Retina (tissue), 1 donor: Measurements from ENCODE around the gene TM2D3.

ENCODE experiments used
- DNase-seq: peaks from one replicate; pipeline ENCODE4 v3.0.0-alpha.2; 2016

The TM2D3 gene

GRCh38 chr15:101620671-101621070 is 31.5 kb downstream of the TM2D3 start:
- DNase-seq = no peak

GRCh38 chr15:101619615-101619865 is 32.6 kb downstream of the TM2D3 start:
- DNase-seq = no peak

DNA sequence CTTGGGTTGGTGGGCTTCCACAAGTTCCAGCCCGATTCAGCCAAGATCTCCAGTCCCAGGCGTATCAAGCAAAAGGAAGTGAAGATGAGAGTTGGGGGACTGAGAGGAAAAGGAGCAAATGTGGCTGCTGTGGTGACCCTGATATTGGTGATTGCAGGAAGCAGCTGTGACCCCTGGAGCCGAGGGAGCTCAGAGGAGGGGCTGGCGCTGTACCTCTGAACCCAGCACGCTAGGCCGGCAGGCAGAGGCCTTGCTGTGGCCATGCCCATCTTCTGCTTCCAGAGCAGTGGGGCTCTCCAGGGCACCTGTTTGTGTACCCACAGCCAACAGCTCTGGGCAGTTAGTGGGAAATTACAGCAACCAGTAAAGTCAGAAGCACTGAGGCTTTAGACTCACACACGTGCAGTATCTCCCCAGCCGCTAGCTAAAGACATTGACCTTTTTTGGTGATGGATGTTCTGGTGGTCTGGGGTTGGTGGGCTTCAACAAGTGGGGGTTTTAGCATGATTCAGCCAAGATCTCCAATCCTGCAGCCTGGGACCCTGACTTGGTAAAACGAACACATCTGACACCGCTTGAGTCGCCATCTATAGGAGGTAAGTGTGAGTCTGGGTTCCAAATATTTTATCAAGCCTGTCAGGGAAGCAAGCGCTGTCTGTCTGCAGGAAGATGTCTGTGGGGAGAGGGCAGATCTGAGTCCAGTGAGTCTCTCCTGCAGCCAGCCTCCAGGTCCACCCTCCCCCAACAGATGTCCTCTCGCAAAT is 33.1 kb downstream of the TM2D3 start:
- no peak for DNase-seq

DNA sequence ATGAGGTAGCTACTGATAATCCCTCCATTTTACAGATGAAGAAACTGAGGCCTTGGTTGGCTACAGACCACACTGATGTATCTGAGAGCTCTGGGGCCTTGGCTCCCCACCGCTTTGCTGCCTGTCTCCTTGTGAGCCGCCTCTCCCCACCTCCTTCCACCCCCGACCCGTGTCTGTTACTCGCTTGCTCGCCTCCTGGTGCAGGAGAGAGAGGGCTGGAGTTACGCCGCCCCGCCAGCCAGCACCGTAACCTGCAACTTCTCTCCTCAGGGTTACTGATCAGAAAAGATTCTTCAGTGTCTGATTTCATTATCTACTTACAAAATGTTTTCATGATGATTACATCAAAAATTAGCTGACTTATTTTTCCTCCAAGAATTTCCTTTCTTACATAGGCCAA is 34.1 kb downstream of the TM2D3 start:
- no peak for DNase-seq

- DNase-seq = no peak
These were observed 34.7 kb downstream of the TM2D3 start for GRCh38 chr15:101617390-101617965.

DNA sequence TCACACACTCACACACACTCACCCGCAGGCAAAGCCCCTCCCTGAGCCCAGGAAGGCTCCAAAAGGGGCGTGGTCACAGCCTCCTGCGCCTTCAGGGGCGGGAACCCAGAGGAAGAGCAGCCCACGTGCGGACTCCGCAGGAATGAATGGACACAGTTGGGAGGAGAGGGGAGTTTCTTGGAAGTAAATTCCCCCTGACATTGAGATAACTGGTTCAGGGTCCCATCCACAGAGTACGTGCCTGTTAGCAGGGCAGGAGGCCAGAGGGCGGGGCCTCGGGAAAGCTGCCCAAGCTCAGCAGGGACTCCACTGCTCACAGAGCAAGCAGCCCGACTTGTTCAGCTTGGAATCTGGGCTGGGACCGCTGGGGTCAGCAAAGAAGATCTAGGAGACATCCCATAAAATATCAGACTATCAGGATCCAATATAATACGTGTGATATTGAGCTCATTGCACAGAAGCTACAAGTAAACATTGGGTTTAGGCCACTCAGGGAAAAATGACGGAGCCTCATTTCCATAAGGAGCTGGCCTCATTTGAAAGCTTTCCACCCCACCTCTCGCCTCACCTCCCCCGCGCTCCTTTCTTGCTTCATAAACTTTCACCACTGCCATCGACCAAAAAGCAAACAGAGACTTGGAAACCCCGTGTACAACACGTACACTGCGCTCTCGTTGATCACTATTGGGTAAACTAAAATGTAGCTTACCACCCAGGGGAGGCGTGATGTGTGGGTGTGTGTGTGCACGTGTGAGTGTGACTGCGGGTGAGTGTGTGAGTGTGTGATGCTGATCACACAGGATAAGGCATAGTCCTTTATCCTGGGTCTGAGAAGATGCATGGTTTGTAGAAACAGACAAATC is 36.0 kb downstream of the TM2D3 start:
- DNase-seq = peak; percentile 79

DNA sequence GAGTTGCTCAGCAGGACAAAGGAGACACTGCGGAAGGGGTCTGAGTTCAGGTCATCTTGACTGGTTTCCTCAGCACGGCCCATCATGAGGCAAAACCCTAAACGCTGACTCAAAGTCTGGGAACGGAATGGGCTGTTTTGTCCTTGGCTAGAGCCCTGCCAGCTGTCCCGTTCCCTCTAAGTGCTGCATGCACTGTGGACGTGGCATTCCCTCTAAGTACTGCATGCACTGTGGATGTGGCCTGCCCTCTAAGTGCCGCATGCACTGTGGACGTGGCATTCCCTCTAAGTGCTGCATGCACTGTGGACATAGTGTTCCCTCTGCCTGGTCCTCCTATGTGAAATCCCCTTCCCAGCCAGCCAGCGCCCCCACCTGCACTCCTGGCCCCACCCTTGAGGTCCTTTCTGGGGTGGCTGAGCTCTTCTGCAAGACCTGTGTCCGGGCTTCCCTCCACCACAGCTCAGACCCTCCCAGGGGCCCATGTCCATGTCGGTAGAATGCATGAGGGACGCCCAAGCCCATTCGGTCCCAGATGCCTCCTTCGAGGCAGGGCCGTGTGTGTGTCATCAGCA is 36.7 kb downstream of the TM2D3 start:
- DNase-seq = no peak

- DNase-seq = peak; percentile 42
These were observed 37.4 kb downstream of the TM2D3 start for GRCh38 chr15:101614761-101615160.

DNA sequence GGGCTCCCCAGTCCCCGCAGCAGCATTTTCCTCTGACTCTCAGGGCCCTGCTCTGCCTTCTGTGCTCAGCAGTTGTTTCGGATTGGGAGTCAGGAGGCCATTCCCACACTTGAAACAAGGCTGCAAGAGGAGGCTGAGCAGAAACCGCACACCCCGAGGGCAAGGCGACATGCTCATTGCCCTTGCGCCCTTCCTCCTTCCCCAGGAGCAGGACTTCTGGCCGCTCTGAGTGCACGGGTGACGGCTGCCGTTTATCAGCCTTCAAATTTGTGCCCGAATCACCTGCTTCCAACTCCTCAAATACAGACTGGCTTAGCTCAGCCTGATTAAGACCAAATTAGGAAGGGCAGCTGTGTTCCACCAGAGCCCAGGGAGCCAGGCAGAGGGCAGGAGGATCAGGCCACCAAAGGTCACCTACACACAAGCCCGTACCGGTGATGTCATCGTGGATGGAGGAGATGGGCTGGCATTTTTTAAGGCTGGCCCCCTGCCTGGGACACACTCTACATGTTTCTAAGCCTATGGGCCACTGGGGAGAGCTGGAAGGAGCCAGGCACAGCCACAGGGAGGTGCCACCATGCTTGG is 38.1 kb downstream of the TM2D3 start:
- peak; percentile 60 for DNase-seq

DNA sequence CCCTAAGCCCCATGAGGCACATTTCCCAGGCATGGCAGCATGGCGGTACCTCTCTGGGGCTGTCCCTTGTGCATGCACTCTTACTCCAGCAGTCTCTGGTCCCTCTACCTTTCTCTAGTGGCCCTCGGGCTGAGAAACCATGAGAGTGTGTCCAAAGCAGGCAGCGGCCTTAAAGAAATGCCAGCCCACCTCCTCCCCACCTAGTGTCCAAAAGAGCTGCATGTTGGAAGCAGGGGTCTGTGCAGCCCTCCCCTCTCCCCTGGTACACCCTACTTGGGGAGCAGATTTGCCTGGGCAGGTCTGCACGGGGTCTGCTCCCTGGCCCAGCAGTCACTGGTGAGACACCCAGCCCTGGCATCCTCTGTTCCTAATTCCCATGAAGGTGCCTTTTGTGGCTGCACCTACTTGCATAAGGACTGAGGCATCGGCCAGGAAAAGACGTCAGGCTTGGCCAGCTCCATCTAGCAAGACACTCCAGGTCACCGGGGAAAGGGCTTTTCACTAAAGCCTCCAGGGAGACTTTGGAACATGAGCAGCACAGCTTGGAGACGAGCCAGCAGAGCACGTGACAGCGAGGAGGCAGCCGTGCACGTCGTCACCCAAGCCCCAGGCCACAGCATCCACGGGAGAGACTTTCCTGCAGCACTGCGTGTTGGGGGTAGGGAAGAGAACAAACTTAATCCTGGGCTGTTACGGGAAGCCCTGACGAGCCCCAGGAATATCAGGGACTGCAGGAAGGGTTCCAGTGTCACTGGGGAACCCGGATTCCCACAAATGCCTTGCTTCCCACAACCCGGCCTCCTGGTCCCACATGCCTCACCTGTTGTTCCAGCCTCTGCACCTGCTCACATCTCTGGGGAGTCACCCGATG is 38.8 kb downstream of the TM2D3 start:
- peak; percentile 73 for DNase-seq

GRCh38 chr15:101612676-101613075 is 39.5 kb downstream of the TM2D3 start:
- no peak for DNase-seq

DNA sequence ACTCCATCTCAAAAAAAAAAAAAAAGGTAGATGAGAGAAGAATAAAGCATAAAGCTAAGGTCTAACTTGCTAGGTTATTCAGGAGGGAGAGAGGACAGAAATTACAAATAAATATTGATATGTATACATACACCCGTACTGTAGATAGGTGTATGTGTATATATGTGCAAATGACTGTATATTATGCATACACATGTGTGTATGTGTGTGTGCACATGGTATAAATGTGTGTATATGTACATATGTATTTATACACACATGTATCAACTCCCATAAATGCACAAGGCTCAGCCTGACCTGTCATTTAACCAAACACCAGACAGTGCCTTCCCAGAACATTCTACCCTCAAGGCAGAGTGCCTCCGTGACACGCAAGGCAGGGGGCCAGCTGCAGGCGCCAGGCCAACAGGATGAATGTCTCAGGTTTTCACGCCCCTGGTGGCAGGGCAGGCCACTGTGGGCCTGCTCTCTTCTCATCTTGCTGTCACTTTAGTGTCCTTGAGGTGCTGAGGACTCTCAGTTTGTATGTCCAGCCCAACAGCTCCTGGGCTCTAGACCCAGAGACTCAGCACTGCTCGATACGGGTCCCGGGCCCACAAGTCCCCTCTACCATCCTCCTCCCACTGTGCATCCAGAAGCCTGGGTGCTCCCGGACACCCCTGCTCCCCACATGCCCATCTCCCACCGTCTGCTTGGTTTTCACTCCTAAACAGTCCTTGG is 40.4 kb downstream of the TM2D3 start:
- DNase-seq = no peak

DNA sequence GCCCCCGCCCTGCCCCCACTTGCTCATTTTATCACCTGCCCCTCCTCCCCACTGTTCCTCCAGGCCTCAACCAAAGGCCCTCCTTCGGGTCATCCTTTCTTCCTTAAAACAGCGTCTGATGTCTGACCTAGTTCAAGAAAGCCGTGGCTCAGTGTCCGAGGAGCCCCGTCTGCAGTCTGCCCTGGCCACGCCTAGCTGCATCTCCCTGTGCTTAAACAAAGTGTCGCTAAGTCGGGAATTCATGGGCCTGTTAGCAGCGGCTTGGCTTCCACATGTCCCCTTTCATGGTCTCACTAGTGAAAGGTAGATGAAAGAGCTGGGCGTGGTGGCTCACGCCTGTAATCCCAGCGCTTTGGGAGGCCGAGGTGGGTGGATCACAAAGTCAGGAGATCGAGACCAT is 41.2 kb downstream of the TM2D3 start:
- DNase-seq = no peak

- DNase-seq = no peak
These were observed 41.6 kb downstream of the TM2D3 start for GRCh38 chr15:101610611-101611000.

DNA sequence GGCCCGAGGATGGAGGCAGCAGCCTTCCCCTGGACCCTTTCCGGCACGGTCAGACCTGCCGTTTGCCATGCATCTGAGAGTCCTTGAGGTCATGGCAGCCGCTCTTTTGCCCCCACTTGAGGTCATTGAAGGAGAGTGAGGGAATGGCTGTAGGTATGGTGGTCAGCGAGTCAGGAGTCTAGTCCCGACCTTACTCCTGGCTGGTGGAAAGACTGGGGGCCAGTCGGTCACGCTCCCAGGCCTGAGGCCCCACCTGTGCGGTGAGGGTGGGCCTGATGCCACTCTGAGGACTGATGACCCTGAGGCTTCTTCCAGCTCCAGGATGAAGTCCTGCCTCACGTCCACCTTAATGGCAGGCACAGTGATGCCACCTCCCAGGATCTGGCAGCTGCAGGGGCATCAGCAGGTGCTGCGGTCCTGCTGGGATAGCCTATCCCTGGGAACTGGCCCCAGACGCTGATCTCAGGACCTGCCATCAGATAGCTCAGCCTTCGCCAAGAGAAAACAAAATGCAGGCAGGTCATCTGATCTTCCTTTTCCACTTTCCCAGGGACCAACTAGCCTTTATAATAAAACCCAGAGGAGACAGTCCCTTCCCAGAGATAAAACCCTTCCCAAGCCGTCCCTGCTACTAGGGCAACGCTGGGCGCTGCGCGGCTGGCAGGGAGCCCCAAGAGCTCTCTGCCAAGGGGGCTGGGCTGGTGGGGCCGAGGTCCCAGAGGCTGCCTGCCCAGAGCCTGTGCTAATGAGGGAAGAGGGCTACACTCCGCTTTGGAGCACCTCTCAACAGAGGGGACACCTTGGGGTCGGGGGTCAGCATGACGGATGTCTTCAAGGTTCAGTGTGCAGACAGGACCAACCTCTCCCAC is 42.2 kb downstream of the TM2D3 start:
- DNase-seq = no peak

- no peak for DNase-seq
These were observed 44.0 kb downstream of the TM2D3 start for GRCh38 chr15:101608201-101608600.

DNA sequence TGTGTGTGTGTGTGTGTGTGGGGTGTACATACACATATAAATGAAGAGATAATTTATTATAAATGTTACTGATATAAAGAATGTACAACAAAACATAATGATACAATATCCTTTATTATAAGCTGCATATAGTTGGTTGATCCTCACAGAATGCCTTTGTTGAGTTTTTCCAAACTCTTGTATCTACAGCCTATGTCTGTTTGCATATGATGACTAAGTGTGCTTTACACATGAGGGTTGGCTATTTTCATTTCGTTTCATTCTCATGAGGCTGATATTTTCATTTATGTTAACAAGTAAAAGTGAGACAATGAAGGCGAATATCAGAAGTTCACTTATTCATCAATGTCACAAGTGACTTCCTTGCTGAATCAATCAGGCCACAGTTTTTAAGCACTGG is 45.1 kb downstream of the TM2D3 start:
- no peak for DNase-seq

- DNase-seq = no peak
These were observed 47.9 kb downstream of the TM2D3 start for GRCh38 chr15:101604124-101604874.

GRCh38 chr15:101602801-101603200 is 49.4 kb downstream of the TM2D3 start:
- DNase-seq = no peak

DNA sequence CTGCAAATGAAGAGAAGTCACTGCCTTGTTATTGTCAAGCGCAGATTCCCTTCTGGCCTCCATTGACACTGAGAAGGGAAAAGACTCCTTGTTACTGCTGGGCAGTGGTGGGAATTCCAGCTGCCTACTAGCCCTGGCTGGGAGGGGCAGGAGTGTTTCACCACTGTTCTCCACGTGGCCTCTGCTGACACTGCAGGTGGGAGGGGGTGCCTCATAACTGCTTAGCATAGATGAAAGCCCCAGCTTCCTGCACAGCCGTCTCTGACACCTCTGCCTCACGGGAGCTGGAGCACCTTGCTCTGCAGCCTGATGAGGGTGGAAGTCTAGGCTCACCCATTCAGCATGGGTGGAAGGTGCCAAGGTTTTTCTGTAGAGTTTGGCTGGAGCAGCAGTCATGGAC is 52.1 kb downstream of the TM2D3 start:
- no peak for DNase-seq
